GM19438 (cell line): ENCODE measurements around the gene ASB15.

Experiments used
- ATAC-seq: cut with Tn5 transposase; IDR thresholded peaks from one replicate; pipeline ENCODE4 v1.9.1; 2021; ENCODE audit warnings: low read depth; ENCODE audit not compliant: unreplicated experiment

ASB15 gene

DNA sequence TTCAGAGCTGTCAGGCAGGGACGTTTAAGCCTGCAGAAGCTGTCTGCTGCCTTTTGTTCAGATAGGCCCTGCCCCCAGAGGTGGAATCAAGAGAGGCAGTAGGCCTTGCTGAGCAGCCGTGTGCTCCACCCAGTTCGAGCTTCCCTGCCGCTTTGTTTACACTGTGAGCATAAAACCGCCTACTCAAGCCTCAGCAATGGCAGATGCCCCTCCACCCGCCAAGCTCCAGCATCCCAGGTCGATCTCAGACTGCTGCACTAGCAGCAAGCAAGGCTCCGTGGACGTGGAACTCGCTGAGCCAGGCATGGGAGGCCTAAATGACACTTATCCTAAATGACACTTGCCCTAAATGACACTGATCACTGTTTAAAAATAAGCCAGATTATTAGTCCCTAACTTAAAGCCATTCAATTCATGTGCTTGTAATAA, 6.8 kb upstream of the ASB15 start:
- no peak for ATAC-seq

DNA sequence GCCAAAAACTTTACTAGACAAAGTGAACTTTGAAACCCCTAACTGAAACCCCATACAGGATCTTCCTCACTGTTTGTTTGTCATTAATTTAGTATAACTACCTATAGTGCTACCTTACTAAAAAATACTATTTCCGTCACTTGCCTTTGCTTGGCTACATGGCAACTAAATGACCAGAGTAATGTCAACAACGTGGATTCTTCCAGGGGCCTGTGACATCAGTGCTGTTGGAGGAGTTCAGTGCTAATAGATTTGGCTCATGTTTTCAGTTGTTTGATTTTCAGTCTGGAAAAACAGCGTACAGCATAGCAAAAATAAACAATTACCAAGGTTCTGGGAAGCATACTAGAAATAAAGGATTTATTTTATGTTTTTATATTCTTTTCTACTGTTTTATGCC, 3.0 kb upstream of the ASB15 start:
- no peak for ATAC-seq

DNA sequence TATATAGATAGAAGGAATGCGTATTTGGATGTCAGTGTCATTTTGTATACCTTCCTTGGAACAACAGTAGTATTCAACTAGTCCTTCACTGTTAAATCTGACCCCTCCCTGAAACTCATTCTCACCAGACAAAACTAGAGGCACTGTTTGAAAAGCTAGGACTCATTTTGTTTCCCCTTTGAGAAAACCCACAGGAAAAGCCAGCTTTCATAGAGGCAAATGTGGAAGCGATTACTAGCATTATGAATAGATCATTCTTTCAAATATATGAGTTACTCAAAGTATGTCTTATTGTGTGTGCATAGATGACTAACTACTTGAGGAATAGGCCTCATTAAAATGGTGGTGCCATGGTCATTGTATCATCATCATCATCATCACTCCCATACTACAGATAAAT, 1.9 kb upstream of the ASB15 start:
- no peak for ATAC-seq

DNA sequence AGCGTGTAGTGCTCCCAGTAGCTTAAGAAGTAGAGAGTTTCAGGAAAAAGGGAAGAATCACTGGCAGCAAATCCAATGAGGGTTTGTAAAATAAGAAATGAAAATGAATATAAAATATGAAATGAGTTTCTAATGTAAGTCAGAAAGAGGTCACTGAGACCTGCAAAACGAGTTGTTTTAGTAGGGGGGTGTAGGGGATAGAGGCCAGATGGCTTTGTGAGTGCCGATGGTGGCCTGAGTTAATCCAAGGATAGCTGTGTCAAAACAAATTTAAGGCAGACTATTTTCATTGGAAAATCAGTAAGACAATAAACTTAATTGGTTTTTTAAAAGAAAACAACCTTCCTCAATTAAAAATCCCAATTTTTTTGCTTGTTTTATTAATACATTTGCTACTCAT, 745 bp upstream of the ASB15 start:
- ATAC-seq, result no peak

DNA sequence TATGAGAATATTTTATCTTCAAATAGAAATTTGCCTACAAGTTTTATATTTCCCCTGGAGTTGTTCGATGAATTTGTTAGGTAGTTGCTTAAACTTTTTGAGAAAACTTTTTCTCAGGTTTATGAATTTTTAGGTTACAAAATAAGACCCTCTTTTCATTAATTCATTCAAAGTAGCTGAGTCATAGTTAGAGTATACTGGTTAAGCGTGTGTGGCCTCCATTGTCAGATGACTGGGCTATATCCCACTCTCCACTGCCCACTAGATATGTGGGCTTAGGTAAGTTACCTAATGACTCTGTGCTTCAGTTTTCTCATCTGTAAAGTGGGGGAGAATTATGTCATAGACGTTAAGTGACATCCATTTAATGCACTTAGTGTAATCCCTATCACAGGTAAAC, 1.0 kb downstream of the ASB15 start:
- no peak for ATAC-seq

DNA sequence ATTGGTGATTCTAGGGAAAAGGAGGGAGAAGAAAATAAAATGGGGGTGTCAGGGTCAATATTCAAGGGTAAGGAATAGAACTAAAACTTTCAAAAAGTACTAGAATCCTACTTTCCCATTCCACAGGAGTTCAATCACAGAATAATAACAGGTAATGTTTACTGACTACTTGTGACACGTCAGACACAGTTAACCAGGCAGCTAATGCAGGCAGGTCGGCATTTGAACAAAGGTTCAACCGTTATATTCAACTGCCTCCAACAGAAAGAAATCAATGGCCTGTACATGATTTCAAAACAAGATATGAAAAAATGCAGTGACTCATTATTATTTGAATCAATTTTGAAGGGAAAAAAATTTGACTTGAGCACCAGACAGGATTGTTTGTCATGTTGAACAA, 3.1 kb downstream of the ASB15 start:
- ATAC-seq, result no peak

DNA sequence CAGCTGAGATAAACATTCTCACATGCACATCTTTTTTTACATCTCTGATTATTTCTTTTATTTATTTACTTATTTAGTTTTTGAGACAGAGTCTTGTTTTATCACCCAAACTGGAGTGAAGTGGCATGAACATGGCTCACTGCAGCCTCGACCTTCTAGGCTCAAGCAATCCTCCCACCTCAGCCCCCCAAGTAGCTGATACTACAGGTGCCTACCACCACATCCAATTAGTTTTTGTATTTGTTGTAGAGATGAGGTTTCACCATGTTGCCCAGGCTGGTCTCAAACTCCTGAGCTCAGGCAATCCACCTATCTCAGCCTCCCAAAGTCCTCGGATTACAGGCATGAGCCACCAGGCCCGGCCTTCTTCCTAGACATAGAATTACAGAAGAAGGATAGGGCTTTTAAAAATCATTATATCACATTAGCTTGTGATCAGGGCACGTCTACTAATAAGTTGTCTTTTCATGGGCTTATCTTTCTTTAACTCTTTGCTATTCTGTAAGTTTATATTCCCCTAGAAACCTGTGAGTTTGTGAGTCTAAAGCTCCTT, 5.9 kb downstream of the ASB15 start:
- no peak for ATAC-seq

DNA sequence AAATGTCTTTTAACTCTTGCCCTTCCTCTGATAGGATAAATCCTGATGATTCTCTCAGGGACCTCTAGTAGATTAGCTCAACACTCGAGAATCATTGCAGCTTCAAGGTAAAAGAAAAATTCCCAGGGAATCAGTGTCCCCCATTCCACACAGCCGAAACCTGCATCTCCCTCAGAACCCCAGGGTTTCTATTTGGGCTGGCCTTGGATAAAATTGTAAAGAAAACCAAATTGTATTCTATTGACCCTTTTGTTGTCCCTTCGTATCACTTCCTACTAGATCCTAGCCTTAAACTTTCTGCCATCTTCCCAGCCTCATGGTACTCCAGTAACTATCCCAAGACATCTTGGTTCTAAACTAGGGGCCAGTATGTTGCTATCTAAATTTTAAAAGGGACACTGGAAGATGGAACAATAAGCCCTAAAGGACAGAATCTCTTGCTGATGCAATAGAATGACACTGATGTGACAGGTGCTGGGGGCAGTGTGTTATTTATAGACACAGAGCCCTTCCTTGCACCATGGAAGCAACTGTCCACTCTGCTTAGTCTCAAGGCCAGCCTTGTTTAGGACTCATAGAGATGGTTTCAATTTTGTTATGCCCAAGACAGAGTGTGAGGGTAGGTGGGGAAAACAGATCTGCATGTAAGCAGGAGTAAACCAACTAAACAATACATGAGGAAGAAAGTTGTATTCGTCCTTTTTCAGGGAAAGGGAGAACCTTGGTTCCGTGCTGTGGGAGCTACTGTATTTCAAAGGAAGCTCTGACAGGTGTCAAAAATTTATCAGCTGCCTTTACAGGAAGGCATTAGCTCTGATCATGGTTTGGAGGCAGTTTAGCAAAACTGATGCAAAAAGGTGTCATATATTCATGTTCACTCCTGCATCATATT, 7.6 kb downstream of the ASB15 start:
- ATAC-seq, result no peak

DNA sequence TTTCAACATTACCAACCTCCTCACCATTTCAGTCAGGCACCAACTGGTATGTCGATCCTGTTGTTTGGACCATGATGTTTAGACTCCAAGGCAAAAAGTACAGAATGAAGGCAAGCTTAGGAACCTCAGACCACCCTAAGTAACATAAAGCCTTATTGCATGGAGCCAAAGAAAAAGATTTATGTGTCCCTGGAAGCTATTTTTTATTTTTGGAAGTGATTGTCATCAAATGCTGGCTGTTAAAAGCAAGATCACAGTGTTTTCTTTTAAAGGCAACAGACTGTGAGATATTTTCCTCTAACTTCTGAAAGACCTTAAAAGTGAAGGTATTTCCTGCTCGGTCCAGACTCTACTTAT, 8.2 kb downstream of the ASB15 start:
- no peak for ATAC-seq

DNA sequence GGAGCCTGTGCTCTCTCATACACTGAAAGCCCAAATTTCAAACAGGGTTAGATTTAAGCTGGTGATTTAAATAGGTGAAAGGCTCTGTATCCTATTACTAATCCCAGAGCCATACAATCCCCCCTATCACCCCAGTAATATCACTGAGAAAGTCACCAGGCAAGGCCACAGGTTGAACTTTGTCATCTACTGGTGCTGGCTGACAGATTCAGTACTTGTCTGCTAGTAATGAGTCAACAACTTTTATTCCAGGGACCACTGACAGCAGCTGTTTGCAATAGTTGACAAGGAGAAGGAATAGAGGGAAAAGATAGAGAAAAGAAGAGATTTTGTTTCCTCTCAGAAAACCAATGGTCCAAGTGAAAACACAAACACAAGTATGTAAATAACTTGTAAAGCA, 10.4 kb downstream of the ASB15 start:
- ATAC-seq, result no peak

DNA sequence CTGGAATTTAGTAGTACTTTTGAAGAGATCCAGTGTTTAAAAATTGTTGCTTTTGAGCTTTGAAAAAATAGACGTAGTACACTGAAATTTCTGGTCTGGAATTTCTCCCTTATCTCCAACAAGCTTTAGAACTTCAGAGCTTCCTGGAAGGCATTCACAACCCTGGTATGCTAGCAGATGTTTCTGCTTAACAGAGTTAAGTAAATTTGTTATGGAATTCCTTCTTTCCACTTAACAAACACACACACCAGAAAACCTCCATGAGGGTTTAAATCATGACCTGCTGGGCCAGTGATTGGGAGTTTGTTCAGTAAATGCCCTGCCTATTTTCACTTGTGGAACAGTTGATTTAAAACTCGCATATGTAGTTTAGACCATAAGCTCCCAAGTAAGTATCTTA, 13.7 kb downstream of the ASB15 start:
- ATAC-seq, result no peak

DNA sequence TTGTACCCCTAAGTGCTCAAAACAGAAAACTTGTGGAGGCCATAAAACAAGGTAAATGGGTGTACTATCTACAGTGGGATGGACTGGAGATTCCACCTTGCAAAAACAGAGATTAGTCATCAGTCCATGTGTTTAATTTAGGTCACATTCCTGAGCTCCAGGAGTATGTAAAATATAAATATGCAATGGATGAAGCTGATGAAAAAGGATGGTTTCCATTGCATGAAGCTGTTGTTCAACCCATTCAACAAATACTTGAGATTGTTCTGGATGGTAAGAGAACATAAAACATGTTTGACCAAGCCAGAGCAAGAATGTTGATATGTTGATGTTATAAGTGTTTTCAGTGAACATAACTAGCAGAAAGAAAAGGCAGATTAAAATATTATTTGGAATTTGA, 14.6 kb downstream of the ASB15 start:
- no peak for ATAC-seq

DNA sequence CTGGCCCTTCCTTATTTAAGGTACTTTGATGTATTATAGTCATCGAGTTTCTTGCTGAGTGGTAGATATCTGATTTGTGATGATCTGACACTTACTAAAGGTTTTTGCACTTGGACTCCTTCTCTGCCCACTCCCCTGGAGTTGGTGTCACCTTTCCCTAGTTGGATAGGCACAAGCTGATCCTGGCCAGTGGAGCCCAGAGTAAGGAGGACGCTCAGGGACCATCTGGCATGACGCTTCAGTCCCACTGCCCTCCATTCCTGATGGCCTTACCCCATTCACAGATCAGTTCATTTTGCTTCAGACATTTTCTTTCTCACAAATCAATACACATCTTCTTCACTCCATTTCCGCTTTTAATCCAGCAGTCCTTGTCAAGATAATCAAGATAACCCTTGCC, 20.1 kb downstream of the ASB15 start:
- no peak for ATAC-seq

DNA sequence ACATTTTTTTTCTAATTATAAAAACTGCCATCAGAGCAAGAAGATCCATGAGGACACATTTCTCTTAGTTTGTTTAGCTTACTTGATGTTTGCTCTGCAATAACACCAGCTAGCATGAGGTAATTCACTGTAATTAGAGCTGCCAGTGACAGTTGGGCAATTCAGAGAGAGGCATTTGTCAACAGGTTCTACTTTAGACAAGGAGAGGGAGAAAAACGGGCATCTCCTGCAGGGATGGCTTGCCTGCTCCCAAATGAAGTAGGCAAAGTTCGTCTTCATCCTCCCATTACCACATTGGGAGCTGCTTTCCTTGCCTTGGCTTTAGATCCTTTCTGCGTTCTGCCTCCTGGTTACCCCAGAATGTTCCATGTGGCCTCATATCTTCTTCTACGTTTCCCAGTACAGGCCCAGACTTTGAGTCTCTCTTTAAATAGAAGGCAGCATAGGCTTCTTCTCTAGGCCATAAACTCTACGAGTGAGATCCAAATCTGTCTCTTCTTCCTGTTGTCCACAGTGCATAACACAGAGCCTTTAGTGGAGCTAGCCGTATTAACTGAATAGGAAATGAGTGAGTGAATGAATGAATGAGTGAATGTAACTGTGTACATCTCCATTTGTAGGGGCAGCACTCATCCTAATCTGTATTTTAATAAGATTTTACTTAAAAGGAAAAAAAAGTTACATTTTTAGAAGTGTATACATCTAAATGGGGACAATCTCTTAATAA, 21.2 kb downstream of the ASB15 start:
- no peak for ATAC-seq

DNA sequence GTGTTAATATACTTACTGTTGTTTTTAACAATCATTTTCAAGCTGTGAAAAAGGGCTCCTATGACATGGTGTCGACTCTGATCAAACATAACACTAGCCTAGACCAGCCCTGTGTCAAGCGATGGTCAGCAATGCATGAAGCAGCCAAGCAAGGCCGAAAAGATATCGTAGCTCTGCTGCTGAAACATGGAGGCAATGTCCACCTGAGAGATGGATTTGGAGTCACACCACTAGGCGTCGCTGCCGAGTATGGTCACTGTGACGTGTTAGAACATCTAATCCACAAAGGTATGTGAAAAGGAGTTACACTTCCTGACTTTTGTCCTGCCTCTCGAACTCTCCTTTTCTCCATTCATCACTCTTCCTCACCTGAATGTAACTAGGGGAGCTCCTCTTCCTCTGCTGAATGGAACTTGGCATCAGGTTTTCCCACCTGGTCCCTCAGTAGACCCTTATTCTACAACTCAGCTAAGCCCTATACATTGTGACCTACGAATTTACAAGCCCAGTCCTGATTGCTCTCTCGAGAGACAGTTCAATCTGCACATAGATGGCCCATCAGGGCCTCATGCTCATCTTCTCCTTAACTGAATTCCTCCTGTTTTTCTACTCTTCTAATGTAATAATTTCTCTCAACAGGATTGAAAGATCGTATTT, 23.0 kb downstream of the ASB15 start:
- peak; percentile 73 for ATAC-seq

DNA sequence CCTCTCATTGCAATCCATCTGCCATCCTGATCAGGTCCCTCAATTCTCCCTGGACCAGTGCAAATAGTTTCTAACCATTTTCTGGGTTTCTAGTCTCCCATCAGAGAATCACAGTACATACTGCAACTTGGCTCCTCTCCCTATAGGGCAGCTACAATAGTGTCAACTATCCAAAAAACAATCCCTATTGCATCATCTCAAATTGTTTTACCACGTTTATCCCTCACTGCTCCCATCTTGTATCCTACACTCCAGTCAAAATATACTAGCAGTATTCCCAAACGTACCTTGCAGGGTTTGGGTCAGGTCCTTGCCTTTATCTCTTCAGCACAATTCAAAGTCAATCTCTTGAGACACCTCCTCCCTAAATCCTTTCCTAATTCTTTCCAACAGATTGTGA, 23.6 kb downstream of the ASB15 start:
- ATAC-seq, result no peak

DNA sequence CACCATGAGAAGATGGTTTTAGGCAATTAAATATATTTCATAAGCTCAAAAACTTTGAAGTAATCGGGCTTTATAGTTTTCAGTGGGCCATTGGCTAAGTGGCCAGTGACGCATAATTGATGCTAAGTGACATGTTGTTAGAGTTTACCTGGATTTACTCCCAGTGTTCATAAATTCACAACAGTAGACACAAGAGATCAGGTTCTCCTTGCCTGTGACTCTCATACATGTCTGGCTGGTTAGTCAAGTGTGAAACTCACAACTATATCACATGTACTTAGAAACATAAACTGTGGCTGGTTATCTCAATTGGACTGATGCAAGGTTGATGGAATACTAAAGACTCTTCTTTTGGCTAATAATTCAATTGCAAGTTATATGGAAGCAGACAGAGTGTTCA, 26.2 kb downstream of the ASB15 start:
- ATAC-seq, result no peak

DNA sequence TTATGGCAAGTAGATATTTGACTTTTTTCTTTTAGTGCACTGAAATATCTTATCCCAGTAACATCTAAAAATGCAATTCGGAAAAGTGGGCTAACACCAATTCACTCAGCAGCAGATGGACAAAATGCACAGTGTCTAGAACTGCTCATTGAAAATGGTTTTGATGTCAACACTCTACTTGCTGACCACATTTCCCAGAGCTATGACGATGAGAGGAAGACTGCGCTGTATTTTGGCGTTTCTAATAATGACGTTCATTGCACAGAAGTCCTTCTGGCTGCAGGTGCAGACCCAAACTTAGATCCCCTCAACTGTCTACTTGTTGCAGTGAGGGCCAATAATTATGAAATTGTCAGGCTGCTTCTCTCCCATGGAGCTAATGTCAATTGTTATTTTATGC, 27.2 kb downstream of the ASB15 start:
- ATAC-seq, result no peak

DNA sequence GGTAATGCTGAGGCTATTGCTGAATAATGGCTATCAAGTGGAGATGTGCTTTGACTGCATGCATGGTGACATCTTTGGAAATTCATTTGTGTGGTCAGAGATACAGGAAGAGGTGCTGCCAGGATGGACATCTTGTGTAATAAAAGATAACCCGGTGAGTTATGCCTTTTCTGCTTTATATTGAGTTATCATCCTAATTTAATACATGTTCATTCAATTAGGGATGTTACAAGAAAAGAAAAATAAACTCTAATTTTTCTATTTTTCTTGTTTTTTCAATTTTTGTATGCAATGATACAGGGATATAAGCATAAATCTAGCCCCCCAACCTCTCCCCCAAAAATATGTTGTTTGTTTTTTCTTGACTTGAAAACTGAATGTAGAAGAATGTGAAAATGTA, 27.7 kb downstream of the ASB15 start:
- no peak for ATAC-seq

DNA sequence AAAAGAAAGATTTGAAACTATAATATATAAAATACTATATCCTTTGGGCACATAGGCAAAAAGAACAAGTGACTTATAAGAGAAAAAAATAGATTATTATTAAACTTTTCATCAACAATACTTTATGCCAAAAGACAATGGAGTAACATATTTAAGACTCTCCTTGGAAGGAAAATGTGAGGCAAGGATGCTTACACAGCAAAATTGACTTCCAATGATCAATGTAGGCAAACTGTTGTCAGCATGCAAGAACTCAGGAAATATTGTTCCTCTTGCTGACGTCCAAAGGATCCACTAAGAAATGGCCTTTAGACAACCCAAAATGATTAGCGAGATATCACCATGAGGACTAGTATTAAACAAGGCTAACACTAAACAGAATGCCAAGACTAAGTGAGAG, 31.2 kb downstream of the ASB15 start:
- ATAC-seq, result no peak

DNA sequence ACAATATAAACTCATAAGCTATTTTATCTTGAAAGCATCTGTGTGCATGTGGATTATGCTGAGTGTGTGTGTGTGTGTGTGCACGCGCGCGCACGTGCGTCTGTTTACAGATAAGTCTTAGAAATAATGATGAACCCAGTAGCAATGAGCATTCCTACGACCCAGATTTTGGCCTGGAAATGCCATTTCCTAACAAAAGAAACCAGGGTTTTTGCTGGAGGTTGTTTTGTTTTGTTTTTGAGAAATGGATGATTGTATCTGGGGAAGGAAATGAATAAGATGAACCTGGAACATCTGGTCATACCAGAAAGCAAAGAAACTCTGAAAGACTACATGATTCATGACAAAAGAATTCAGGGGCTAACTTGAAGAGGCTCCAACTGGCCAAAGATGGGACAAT, 31.9 kb downstream of the ASB15 start:
- ATAC-seq, result no peak
